Measurements from ENCODE around the gene ATG10.
"Not testable (repeated sequence)": the region's sequence is repeated elsewhere in the genome, so short reads cannot be mapped to it uniquely, and the experiment has no call there.

The ATG10 gene

DNA sequence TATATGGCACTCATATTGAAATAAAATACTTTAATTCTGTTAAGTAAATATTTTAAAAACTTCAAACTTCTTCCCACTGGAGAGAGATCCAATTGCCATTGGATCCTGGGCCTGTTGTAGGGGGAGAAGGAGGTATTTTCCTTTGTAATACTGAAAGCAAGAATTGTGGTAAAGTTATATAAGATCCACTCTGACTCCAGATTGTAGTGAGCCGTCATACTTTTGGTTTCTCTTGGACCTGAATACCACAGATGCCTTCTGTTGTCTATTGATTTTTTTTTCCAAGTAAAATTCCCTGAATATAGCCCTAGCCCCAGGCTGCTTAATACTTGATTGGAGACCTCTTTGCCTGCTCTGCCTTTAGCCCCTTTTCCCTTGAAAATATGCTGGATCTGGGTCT, 86.9 kb downstream of the ATG10 start:
- no peak for DNase-seq

GRCh38 chr5:82066791-82067190, 95.0 kb downstream of the ATG10 start:
- DNase-seq = no peak

GRCh38 chr5:82068042-82068441, 96.2 kb downstream of the ATG10 start:
- DNase-seq = not testable (repeated sequence)

DNA sequence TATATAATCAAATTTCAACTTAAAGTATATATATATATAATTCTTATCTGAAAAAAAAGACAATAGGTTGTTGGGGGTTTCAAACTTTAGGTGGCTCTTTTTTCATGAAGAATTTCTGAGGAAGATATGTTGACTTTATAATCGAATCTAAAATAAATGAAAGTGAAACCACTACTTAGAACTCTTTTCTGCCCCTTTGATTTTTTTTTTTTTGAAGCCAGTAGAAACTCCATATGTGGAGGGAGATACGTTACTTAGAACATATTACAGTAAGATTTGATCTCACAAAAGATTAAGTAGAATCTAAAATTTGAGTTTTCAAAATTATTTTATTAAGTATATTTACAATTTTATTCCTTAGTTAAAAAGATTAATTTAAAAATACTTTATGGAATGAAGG, 96.9 kb downstream of the ATG10 start:
- DNase-seq = no peak

DNA sequence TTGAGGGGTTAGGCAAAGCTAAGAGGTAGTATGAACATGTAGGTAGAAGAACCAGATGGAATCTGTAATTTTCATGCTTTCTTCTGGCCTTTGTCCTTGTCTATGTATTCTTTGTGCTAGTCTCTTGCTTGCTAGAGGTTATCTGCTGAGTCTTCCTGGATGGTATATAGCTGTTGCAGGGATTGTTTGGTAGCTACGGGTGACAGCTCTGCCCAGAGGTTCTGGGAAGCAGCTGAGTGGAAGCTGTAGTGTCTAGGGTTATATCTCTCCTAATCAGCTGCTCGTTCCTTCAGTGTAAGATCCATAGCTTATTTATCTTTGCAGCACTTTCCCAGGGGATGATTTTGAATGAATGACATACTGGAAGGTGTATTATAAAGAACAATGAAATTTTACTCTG, 100.3 kb downstream of the ATG10 start:
- DNase-seq = no peak

DNA sequence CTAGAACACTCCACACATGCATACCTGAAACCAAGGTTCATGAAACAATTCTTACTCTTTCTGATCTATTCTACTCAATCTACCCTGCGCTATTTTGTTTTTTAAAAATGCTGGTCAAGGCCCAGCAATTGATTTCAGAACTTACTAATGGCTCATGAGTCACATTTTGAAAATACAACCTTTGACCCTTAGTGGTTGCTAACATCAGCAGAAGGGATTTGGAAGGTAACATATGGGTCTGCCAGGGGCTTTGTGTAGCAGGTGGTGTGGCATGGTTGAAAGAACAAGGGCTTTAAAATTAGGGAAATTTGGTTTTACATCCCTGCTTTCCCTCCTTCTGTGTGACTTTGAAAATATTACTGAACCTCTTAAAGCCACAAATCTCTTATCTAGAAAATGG, 101.4 kb downstream of the ATG10 start:
- DNase-seq = no peak

DNA sequence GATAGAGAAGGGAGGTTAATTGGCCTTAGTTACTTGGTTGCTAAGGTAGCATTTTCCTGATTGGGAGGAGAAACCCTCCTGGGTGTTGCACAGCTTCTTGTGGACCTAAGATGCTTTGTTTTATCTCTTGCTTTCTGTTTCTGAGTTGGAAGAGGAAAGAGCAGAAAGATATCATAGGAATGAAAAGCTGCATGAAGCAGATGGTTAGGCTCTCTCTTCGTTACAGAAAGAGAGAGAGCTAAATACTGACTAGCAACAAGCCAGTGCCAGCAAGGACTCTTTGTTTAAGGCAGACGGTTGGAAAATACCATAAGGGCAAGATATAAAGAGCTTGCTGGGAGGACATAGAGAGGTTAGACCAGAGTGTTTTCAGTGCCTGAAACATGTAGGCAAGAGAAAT, 103.1 kb downstream of the ATG10 start:
- DNase-seq = no peak

- no peak for DNase-seq
These were observed 105.7 kb downstream of the ATG10 start for GRCh38 chr5:82077496-82077895.

- DNase-seq = no peak
These were observed 119.8 kb downstream of the ATG10 start for GRCh38 chr5:82091617-82092016.

GRCh38 chr5:82095536-82095935, 123.7 kb downstream of the ATG10 start:
- no peak for DNase-seq

GRCh38 chr5:82096249-82096648, 124.4 kb downstream of the ATG10 start:
- no peak for DNase-seq

DNA sequence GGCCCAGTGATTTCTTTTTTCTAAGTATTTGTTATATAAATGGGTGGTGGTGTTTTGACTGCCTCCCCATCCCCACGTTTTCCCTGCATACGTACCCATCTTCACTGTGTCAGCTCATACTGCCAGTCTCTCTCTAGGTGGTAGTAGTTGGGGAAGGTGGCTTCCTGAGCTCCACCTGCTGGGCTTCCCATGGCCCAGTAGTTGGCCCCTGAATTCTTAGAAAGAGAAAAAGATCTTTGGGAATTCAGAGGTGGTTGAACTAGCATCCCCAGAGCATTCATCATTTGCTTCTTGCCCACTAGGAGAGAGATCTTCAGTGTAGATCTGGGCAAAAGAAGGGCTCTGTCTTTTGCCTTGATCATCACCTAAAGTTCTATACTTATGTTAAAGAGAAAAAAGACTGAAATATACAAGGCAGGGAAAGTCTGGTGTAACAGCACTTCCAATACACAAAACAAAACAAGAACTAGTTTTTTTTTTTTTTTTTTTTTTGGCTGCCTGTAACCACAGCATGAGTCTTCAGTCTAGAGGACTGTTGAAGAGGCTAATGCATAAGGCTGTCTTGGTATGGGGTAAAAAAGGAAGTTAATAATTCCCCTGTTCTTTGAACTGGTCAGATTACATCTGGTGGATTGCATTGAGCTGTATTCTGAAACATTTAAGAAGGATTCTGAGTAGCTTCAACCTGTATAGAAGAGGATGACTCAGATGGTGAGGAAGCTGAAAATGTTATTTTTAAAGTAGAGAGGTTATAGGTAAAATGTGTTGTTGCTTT, 128.7 kb downstream of the ATG10 start:
- no peak for DNase-seq

- no peak for DNase-seq
These were observed 133.0 kb downstream of the ATG10 start for GRCh38 chr5:82104872-82105271.

- DNase-seq = no peak
These were observed 133.6 kb downstream of the ATG10 start for GRCh38 chr5:82105457-82105856.

DNA sequence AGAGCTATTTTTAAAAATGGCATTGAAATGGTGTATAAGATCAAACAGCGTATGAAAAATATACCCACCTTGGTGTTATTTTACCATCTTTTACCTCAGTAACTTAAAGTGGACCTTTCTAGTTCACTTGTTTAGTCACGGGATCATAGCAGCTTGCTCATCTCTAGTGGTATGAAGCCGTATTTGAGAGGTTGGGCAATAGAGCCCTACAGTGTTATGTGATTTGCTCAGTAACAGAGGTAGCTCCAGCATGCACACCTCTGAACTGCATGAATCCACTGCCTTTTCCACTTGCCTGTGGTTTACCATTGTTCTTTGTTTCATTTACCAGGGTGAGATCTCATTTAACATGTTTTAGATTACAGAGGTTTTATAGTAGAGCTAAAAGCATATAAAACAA, 134.4 kb downstream of the ATG10 start:
- no peak for DNase-seq

DNA sequence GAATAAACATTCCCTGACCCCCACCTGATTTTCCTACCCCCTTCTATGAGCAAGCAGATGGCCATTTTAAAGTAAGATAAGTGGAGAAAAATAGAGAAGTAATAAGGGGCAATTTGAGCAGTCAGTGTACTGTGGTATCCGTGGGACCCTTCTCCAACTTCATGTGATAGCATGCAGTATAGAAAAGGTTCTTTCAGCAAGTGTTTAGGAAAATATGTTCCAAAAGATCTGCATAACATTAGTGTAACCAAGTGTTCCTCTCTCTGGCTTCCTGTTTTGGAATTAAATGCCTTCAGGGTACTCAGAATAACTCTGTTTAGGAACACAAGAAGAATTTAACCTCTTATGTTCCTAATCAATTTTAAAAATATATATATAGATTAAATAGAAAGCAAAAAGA, 134.9 kb downstream of the ATG10 start:
- DNase-seq = no peak

DNA sequence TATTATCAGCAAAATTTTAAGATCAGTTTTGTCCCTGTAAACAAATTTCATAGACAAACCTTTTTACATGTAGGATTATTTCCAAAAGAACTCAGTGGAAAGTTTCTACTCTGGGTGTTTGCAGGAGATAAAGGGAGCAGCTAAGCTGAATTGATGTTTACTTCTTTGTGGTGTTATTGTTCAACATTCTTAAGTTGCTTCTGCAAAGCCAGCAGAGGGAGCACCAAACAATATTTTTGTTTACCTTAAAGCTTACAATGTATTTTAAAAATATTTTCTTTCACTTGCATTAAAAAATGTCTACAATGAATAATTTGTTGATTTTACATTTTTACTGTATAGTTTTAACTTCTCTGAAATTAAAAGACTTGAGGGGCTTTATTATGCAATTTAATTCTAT, 135.4 kb downstream of the ATG10 start:
- DNase-seq = no peak

GRCh38 chr5:82109013-82109412, 137.2 kb downstream of the ATG10 start:
- DNase-seq = no peak

- DNase-seq = not testable (repeated sequence)
These were observed 138.1 kb downstream of the ATG10 start for GRCh38 chr5:82109915-82110314.

GRCh38 chr5:82111191-82111590, 139.4 kb downstream of the ATG10 start:
- DNase-seq = no peak

GRCh38 chr5:82115858-82116257, 144.0 kb downstream of the ATG10 start:
- no peak for DNase-seq

DNA sequence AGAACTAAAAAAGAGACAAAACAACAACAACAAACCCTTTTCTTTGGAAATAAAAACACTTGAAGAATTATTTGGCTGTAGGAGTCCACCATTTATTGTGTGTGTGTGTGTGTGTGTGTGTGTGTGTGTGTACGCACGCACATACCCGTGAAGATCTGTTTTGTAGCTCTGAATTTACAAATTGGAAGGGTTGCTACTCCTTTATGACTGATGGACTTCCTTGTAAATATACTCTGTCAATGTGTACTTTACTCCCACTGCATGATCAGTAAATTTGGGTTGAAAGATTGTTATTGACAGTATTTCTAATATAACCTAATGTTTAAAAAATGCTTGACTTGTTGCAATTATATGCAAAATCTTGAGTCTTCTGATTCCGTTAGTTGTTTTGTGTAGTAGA, 148.1 kb downstream of the ATG10 start:
- DNase-seq = no peak

DNA sequence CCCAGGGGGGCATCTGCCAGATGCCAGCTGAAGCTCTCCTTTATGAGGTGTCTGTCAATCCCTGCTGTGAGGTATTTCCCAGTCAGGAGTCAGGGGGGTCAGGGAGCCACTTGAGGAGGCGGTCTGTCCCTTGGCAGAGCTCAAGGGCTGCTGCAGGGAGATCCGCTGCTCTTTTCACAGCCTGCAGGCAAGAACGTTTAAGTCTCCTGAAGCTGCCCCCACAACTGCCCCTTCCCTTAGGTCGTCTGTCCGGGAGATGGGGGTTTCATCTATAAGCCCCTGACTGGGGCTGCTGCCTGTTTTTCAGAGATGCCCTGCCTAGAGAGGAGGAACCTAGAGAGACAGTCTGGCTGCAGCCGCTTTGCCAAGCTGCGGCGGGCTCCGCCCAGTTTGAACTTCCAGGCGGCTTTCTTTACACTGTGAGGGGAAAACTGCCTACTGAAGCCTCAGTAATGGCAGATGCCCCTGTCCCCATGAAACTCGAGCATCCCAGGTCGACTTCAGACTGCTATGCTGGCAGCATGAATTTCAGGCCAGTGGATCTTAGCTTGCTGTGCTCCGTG, 158.0 kb downstream of the ATG10 start:
- DNase-seq = no peak

GRCh38 chr5:82130602-82131001, 158.8 kb downstream of the ATG10 start:
- no peak for DNase-seq

- DNase-seq = no peak
These were observed 165.4 kb downstream of the ATG10 start for GRCh38 chr5:82137205-82137604.
